A549 (cell line): Measurements from ENCODE around the gene BMAL1. TPM values are rescaled to one million over a fixed set of nuclear protein-coding genes. Genes with fewer than 3 reads are reported as not detected.

Experiments
- ATAC-seq, 2 experiments: fragments of 200-7000 bp in 1 of 2; fragments of >200 bp in 1 of 2; cut with Nextera tagmentation in 1 of 2; cut with Tn5 transposase in 1 of 2; 3 replicates each; pipeline versions ENCODE4 v1.8.0 to v1.9.1; 2018 to 2020; ENCODE audit warnings: mild to moderate bottlenecking in 1 of 2, moderate library complexity in 1 of 2
- CTCF ChIA-PET: fragments of 300-600 bp; sonication (Branson Sonifier 250); formaldehyde crosslinking; extraction: SDS; loops from one replicate; lab custom pipeline; 2021; ENCODE audit warnings: antibody characterized with exemption, inconsistent platforms; lab: Yijun Ruan, JAX
- POLR2A ChIA-PET: fragments of 350-600 bp; formaldehyde crosslinking; extraction: SDS; loops from one replicate; lab custom pipeline; 2021; ENCODE audit warnings: antibody characterized with exemption, inconsistent platforms; lab: Yijun Ruan, JAX
- DNase-seq, 2 experiments: peaks; one replicate each; pipeline versions ENCODE4 v3.0.0 to v3.0.0-alpha.2; 2011 to 2016; ENCODE audit warnings: low read depth in 1 of 2, low spot score in 1 of 2
- FAIRE-seq: peaks from 2 replicates; lab custom pipeline; 2011; peaks lifted over from hg19 to GRCh38; lab: Jason Lieb, UNC
- H3K27ac ChIP-seq, 2 experiments: fragments of >200 bp; sonication (Bioruptor Twin); formaldehyde crosslinking; 3 replicates each; pipeline ENCODE4 v1.5.1; 2016 to 2017
- H3K4me1 ChIP-seq: fragments of >200 bp; sonication (Bioruptor Twin); formaldehyde crosslinking; 3 replicates; pipeline ENCODE4 v1.6.1; 2016
- H3K4me2 ChIP-seq: fragments of >200 bp; sonication (Bioruptor Twin); formaldehyde crosslinking; 3 replicates; pipeline ENCODE4 v1.6.1; 2016
- H3K4me3 ChIP-seq: fragments of >200 bp; sonication (Bioruptor Twin); formaldehyde crosslinking; 3 replicates; pipeline ENCODE4 v1.5.1; 2016
- H3K9me3 ChIP-seq: fragments of >200 bp; sonication (Bioruptor Twin); formaldehyde crosslinking; 3 replicates; pipeline ENCODE4 v1.6.1; 2016
- BHLHE40 ChIP-seq: IDR thresholded peaks from 2 replicates; pipeline ENCODE4 v1.6.1; 2012; ENCODE audit warnings: low read depth, low read length, inconsistent platforms
- CBX8 ChIP-seq: fragments of 200-600 bp; sonication (generic); IDR thresholded peaks from 2 replicates; pipeline ENCODE4 v1.6.1; 2016
- CHD4 ChIP-seq: fragments of 200-600 bp; sonication (generic); IDR thresholded peaks from 2 replicates; pipeline ENCODE4 v1.6.1; 2016; ENCODE audit warnings: antibody characterized with exemption, mild to moderate bottlenecking, borderline replicate concordance
- EHF ChIP-seq: fragments of 250-450 bp; sonication (Bioruptor Pico); IDR thresholded peaks from 2 replicates; pipeline ENCODE4 v1.5.0; 2020; ENCODE audit warnings: mild to moderate bottlenecking
- EP300 ChIP-seq, 2 experiments: fragments of >200 bp; sonication (Bioruptor Twin); formaldehyde crosslinking; IDR thresholded peaks; 2 replicates in 1 of 2; 3 replicates in 1 of 2; pipeline ENCODE4 v1.6.1; 2016 to 2017
- GATA3 ChIP-seq: IDR thresholded peaks from 2 replicates; pipeline ENCODE4 v1.6.1; 2012; ENCODE audit warnings: borderline replicate concordance
- HOXB13 ChIP-seq: fragments of 250-450 bp; sonication (Bioruptor Pico); IDR thresholded peaks from 2 replicates; pipeline ENCODE4 v1.5.0; 2020; ENCODE audit warnings: low read depth, mild to moderate bottlenecking, moderate library complexity
- HOXB5 ChIP-seq: fragments of 250-450 bp; sonication (Bioruptor Pico); IDR thresholded peaks from 2 replicates; pipeline ENCODE4 v1.5.0; 2020; ENCODE audit warnings: mild to moderate bottlenecking, moderate library complexity
- KDM5A ChIP-seq: fragments of 200-600 bp; sonication (generic); IDR thresholded peaks from 2 replicates; pipeline ENCODE4 v1.6.1; 2016; ENCODE audit warnings: antibody characterized with exemption, mild to moderate bottlenecking
- MAFK ChIP-seq: fragments of 450-650 bp; IDR thresholded peaks from 2 replicates; pipeline ENCODE4 v1.6.1; 2014; ENCODE audit not compliant: partially characterized antibody
- MYC ChIP-seq: IDR thresholded peaks from 2 replicates; pipeline ENCODE4 v1.6.1; 2012; ENCODE audit warnings: mild to moderate bottlenecking, inconsistent platforms, low read length, improper control_type of control experiment, borderline replicate concordance
- NFE2L2 ChIP-seq: fragments of 150-350 bp; conservative IDR thresholded peaks from 2 replicates; pipeline ENCODE4 v1.6.1; 2014; ENCODE audit warnings: low read length
- NPAS2 ChIP-seq: fragments of 250-450 bp; sonication (Bioruptor Pico); IDR thresholded peaks from 2 replicates; pipeline ENCODE4 v1.8.0; 2022; ENCODE audit warnings: mild to moderate bottlenecking, moderate library complexity, borderline replicate concordance
- POLR2A ChIP-seq: IDR thresholded peaks from 2 replicates; pipeline ENCODE4 v1.6.1; 2012; ENCODE audit warnings: mild to moderate bottlenecking, low read length
- POLR2AphosphoS2 ChIP-seq: conservative IDR thresholded peaks from 2 replicates; pipeline ENCODE4 v1.6.1; 2012; ENCODE audit warnings: low read length, improper control_type of control experiment, inconsistent platforms
- RAD21 ChIP-seq, 2 experiments: fragments of >200 bp in 1 of 2; sonication (Bioruptor Twin) in 1 of 2; formaldehyde crosslinking in 1 of 2; IDR thresholded peaks in 1 of 2; conservative IDR thresholded peaks in 1 of 2; 2 replicates in 1 of 2; 3 replicates in 1 of 2; pipeline ENCODE4 v1.6.1; 2012 to 2018; ENCODE audit warnings: inconsistent platforms in 1 of 2
- RFX5 ChIP-seq: fragments of 450-650 bp; IDR thresholded peaks from 2 replicates; pipeline ENCODE4 v1.7.1; 2014; ENCODE audit warnings: antibody characterized with exemption, mild to moderate bottlenecking, moderate library complexity
- RNF2 ChIP-seq: fragments of 200-600 bp; sonication (generic); IDR thresholded peaks from 2 replicates; pipeline ENCODE4 v1.6.1; 2016; ENCODE audit warnings: low read depth, mild to moderate bottlenecking, antibody characterized with exemption, moderate library complexity, borderline replicate concordance
- SMC3 ChIP-seq: fragments of >200 bp; sonication (Bioruptor Twin); formaldehyde crosslinking; IDR thresholded peaks from 3 replicates; pipeline ENCODE4 v1.6.1; 2018; ENCODE audit warnings: inconsistent platforms
- SREBF2 ChIP-seq: fragments of 450-650 bp; IDR thresholded peaks from 2 replicates; pipeline ENCODE4 v1.6.1; 2014; ENCODE audit warnings: mild to moderate bottlenecking, moderate library complexity
- WGBS: methylation state at CpG from one replicate; pipeline ENCODE4 v1.1.6; 2017; ENCODE audit errors: missing lambda C conversion rate; 5-methylcytosine and 5-hydroxymethylcytosine counted together
- polyA plus RNA-seq, 4 experiments: library from polyadenylated mRNA; depleted of rRNA in 3 of 4; stranded (reverse); fragments of >200 nt; fragmentation: RNase III in 1 of 4; extraction: RNeasy Plus Mini Kit Qiagen cat#74134 plus additional on column Dnase treatment in 1 of 4; gene quantifications; 2 replicates in 3 of 4; 3 replicates in 1 of 4; pipeline ENCODE4 v1.2.3, GENCODE V29; 2011 to 2017
- TF ChIP-seq, protein P1 (sequence below): fragments of 250-450 bp; sonication (Bioruptor Pico); IDR thresholded peaks from 2 replicates; pipeline ENCODE4 v1.5.0; 2020; ENCODE audit warnings: low read depth, mild to moderate bottlenecking, moderate library complexity
- TF ChIP-seq, protein P2 (sequence below): IDR thresholded peaks from 2 replicates; pipeline ENCODE4 v1.6.1; 2012
- TF ChIP-seq, protein P3 (sequence below): fragments of 150-350 bp; IDR thresholded peaks from 2 replicates; pipeline ENCODE4 v1.6.1; 2014; ENCODE audit warnings: low read depth, mild to moderate bottlenecking, low read length
- TF ChIP-seq, protein P4 (sequence below): IDR thresholded peaks from 2 replicates; pipeline ENCODE4 v1.6.1; 2012
- TF ChIP-seq, protein P5 (sequence below): fragments of 200-600 bp; sonication (generic); IDR thresholded peaks from 2 replicates; pipeline ENCODE4 v1.6.1; 2016; ENCODE audit warnings: antibody characterized with exemption, mild to moderate bottlenecking, moderate library complexity

The BMAL1 gene
- polyA plus RNA-seq, 2 of the 4 experiments (the other 2 are of a cell fraction) = 28.6 to 29.2 TPM

DNA sequence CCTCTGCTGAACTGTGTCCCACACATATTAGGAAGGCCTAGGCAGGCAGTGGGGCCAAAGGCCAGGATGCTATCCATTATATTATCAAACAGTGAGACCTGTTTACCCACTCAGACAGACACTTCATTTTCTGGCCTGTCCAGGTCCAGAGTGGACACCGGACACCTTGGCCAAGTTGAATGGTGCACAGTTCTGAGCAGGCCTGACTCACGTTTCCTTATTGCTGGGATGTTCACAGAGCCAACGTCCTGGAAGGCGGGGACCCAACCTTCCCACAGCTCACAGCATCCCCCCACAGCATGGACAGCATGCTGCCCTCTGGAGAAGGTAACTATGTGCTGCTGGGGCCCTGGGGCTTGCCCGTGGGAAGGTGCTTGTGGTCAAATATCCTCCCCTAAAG is 98.8 kb downstream of the BMAL1 start:
- Histone ChIP-seq H3K27ac (no peak overlapping the region), H3K4me3 (no peak overlapping the region), H3K4me1 (no peaks in the 10 kb centered on the region), H3K9me3 (no peaks in the 10 kb centered on the region), H3K4me2 (no peak overlapping the region)
- DNase-seq (no peak), ATAC-seq (peak in 1 of 2 experiments; percentile 25; a peak in 3 of 6 replicates), FAIRE-seq (no peak)
- POLR2A ChIA-PET = no interaction called here
- WGBS = 72% methylated on average over 5 of the region's 5 CpGs
- CTCF ChIA-PET = interaction anchor here (1.4 to 2.3 kb wide), 4 partner anchors 9 to 166 kb away, joined by 3 to 10 read pairs (median 6); no protein-coding TSS in a partner anchor
- TF ChIP-seq BHLHE40 (no peak), NFE2L2 (no peak), HOXB13 (CRISPR knock-in tag) (no peak), EHF (no peak), RNF2 (no peak)
- TF ChIP-seq, protein P1, sequence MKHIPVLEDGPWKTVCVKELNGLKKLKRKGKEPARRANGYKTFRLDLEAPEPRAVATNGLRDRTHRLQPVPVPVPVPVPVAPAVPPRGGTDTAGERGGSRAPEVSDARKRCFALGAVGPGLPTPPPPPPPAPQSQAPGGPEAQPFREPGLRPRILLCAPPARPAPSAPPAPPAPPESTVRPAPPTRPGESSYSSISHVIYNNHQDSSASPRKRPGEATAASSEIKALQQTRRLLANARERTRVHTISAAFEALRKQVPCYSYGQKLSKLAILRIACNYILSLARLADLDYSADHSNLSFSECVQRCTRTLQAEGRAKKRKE = no peak
- TF ChIP-seq, all 56 proteins: peak for 0

DNA sequence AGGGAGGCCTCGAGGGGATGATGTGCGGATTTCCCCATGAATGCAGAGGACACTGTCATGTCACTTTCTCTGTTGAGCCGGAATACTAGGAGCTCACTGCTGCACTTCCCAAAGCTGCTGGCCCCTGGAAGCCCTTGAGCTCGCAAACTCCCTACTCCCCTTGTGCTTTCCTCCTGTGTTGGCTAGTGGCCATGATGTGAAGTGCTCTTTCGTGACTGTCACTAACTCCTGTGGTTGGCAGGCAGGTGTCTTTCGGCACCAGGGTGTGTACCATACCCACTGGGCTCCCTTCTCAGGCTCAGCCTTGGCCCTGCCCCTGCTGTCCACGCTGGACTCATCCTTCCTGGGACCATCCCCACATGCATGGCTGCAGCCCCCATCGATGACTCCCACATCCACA is 99.2 kb downstream of the BMAL1 start:
- Histone ChIP-seq H3K9me3 (no peaks in the 10 kb centered on the region), H3K4me2 (no peak overlapping the region), H3K4me3 (no peak overlapping the region), H3K27ac (no peak overlapping the region), H3K4me1 (no peaks in the 10 kb centered on the region)
- no peak; a peak in 2 of 6 replicates for ATAC-seq
- ChIA-PET POLR2A (no interaction called here), CTCF (interaction anchor here (1.6 to 2.3 kb wide), 3 partner anchors 9 to 166 kb away, joined by 6 to 10 read pairs (median 6); no protein-coding TSS in a partner anchor)
- DNase-seq = no peak
- 94% methylated on average over 8 of the region's 8 CpGs for WGBS
- TF ChIP-seq KDM5A = no peak
- TF ChIP-seq POLR2AphosphoS2 = no peak
- TF ChIP-seq SMC3 = no peak
- TF ChIP-seq, protein P2, sequence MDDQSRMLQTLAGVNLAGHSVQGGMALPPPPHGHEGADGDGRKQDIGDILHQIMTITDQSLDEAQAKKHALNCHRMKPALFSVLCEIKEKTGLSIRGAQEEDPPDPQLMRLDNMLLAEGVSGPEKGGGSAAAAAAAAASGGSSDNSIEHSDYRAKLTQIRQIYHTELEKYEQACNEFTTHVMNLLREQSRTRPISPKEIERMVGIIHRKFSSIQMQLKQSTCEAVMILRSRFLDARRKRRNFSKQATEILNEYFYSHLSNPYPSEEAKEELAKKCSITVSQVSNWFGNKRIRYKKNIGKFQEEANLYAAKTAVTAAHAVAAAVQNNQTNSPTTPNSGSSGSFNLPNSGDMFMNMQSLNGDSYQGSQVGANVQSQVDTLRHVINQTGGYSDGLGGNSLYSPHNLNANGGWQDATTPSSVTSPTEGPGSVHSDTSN = no peak
- FAIRE-seq = no peak

DNA sequence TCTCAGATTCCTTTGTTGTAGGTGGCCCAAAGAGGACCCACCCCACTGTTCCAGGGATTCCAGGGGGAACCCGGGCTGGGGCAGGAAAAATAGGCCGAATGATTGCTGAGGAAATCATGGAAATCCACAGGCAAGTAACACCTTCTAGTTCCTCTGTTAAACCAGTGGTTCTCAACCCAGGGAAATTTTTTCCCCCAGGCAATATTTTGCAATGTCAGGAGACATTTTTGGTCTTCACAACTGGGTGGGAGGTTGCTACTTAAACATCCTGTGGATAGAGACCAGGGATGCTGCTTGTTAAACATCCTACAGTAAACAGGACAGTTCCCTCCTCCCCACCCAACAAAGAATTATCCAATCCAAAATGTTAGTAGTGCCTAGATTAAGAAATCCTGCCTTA is 100.7 kb downstream of the BMAL1 start:
- H3K4me1 ChIP-seq = no peaks in the 10 kb centered on the region
- CTCF ChIA-PET = interaction anchor here (0.8 to 1.9 kb wide), 2 partner anchors 35 to 169 kb away, joined by 4 to 9 read pairs; no protein-coding TSS in a partner anchor
- 69% methylated on average over 2 of the region's 2 CpGs for WGBS
- no peak for FAIRE-seq
- H3K4me2 ChIP-seq = no peak overlapping the region
- no peaks in the 10 kb centered on the region for H3K9me3 ChIP-seq
- TF ChIP-seq RAD21 (conservative IDR thresholded peaks at IDR 0.05 in 1 of 2, IDR thresholded peaks at IDR 0.05 in 1 of 2) (no peak), NPAS2 (CRISPR knock-in tag) (no peak), POLR2A (no peak), RFX5 (no peak), EP300 (IDR thresholded peaks at IDR 0.05) (no peak), CBX8 (no peak), HOXB5 (CRISPR knock-in tag) (no peak), NFE2L2 (no peak), GATA3 (no peak), BHLHE40 (no peak), MAFK (no peak), SREBF2 (no peak), CHD4 (no peak), SMC3 (no peak), MYC (no peak)
- TF ChIP-seq, protein P3, sequence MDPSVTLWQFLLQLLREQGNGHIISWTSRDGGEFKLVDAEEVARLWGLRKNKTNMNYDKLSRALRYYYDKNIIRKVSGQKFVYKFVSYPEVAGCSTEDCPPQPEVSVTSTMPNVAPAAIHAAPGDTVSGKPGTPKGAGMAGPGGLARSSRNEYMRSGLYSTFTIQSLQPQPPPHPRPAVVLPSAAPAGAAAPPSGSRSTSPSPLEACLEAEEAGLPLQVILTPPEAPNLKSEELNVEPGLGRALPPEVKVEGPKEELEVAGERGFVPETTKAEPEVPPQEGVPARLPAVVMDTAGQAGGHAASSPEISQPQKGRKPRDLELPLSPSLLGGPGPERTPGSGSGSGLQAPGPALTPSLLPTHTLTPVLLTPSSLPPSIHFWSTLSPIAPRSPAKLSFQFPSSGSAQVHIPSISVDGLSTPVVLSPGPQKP = no peak
- TF ChIP-seq, protein P4, sequence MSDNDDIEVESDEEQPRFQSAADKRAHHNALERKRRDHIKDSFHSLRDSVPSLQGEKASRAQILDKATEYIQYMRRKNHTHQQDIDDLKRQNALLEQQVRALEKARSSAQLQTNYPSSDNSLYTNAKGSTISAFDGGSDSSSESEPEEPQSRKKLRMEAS = no peak
- TF ChIP-seq, protein P5, sequence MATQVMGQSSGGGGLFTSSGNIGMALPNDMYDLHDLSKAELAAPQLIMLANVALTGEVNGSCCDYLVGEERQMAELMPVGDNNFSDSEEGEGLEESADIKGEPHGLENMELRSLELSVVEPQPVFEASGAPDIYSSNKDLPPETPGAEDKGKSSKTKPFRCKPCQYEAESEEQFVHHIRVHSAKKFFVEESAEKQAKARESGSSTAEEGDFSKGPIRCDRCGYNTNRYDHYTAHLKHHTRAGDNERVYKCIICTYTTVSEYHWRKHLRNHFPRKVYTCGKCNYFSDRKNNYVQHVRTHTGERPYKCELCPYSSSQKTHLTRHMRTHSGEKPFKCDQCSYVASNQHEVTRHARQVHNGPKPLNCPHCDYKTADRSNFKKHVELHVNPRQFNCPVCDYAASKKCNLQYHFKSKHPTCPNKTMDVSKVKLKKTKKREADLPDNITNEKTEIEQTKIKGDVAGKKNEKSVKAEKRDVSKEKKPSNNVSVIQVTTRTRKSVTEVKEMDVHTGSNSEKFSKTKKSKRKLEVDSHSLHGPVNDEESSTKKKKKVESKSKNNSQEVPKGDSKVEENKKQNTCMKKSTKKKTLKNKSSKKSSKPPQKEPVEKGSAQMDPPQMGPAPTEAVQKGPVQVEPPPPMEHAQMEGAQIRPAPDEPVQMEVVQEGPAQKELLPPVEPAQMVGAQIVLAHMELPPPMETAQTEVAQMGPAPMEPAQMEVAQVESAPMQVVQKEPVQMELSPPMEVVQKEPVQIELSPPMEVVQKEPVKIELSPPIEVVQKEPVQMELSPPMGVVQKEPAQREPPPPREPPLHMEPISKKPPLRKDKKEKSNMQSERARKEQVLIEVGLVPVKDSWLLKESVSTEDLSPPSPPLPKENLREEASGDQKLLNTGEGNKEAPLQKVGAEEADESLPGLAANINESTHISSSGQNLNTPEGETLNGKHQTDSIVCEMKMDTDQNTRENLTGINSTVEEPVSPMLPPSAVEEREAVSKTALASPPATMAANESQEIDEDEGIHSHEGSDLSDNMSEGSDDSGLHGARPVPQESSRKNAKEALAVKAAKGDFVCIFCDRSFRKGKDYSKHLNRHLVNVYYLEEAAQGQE = no peak
- ATAC-seq = no peak
- no peak for DNase-seq
- no peak overlapping the region for H3K4me3 ChIP-seq
- H3K27ac ChIP-seq = no peak overlapping the region
- POLR2A ChIA-PET = no interaction called here
